Activated gamma-delta T cell treated with anti-CD3 and anti-CD28 coated beads, Interleukin-2, amount 50 U/mL, for 16 hours (primary cell): ENCODE data around the gene SRGN.

Source experiments
- DNase-seq: peaks from one replicate; pipeline ENCODE4 v3.0.0-alpha.2; 2020; ENCODE audit warnings: low read depth

The SRGN gene

DNA sequence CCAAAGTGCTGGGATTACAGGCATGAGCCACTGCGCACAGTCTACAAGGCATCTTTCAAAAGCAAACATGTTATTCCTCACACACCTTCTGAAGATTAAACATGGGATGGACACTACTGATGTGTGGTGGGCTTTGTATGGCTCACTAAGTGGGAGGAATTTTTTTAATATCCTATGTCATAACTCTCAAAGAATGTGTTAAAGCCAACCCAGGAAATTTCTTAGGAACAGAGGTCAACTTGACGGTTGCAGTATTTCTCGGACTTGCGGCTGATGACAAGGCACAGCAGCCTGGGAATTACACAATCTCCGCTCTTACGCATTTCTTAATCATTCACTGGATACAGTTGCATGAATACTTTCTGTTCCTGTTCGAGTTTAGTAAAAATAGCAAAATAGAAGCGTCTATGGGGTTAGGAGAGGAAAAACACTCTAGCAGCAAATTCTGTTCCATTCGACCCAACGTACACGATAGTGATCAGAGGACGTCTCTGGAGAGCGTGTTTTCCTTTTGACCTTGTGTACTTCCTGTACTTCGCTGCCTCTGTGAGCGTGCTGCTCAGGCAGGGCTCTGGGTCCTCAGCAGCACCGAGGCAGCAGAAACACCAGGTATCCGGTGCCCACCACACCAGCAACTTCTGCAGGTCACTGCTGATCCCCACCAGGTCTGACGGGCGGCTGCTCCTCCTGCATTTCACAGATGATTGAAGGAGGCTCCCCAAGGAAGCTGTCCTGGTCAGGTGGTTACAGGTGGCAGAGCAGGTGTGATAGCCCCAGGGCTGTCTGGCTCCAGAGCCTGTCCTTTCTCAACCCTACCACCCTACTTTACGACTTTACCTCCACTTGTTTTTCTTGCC, 26.4 kb upstream of the SRGN start:
- no peak for DNase-seq

DNA sequence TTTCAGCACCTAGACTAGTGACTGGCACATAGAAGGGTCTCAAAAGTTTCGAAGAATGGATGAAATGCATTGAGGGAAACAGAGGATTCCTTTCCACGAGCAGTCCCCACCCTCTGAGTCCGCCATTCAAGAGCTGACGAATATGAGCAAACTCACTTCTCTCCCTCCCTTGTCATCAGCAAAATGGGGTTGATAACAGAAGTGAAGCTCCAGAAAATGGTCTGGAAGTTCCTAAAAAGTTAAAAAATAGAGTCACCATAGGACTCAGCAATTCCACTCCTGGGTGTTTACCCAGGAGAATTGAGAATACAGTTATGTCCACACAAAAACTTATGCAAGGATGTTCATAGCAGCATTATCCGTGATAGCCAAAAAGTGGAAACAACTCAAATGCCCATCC, 25.0 kb upstream of the SRGN start:
- no peak for DNase-seq

DNA sequence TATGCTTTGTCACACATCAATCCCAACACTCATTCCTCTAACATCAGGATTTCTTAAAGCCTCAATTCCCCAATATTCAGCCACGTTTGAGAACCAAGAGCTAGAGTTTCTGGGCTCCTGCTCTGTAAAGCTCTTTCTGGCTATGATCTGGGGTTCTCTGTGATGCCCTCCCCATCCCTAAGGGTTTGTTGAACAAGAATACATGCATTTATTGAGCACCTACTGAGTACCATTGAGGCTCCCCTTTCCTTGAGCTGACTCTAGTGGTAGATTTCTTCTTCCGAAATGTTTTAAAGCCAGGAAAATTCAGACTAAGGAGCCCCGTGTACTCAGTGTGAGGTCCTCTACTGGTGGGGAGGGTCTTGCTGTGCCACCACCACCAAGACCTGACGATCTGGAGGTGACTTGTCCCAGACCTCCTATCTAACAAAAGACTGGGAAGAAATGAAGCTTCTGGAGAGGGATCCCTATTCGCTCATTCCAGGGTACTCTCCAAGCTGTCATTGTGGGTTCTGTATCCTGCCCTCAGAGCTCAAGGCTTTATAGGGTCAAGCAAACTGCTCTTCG, 23.1 kb upstream of the SRGN start:
- DNase-seq: no peak

DNA sequence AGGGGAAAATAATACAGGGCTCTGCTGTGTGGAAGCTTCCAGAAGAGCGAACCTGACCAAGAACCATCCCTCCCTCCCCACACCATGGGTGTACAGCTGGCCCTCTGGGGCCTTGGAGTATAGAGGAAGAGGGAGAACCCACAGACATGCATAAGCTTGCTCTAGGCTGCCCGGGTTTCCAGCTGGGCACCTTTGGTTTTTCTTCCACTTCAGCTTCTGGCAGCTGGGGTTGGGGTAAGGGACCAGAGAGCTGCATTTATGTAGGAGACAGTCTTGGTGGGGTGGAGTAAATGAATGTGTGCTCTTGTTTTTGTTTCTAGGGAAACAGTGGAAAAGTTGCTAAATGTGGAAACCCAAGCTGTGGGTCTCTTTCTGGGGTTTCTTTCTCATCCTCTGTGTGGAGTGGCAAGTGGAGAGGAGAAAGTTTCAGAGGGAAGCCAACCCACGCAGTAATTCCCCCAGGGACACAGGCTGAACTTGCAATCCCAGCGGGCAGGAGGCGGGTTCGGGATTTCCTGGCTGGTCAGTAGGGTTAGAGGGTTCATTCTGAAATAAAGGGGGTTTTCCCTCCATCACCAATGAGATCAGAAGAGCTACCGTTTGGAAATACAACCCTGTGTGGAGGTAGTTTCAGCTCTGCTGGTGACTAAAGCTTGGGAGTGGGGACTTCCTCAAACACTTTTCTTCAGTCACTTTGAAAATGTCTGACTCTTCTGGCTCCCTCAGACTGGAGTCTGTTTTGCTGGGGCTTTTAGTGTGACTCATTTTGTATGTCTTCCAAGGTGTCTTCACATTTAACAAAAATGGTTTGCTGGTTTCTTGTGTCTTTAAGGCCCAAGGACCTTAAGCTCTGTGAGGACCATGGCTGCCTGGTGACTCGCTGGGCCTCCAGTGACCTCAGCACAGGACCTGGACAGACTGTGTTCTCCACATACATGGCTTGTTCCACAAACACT, 22.2 kb upstream of the SRGN start:
- no peak for DNase-seq

DNA sequence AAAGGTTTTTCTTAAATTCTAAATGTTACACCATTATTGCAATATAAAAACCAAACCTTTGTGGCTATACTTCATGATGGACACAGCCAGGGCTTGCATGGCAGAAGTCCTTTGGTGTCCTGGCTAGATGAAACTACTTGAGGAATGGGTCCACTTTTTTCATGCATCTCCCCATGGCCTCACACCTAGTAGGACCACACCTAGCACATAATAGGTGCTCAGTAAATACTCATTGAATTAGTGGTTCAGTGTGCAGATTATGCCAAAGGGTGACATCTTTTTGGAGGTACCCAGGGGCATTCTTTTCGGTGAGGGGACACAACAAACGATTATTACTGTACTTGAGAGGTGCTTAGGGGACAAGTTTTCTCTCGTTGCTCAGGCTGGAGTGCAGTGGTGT, 20.7 kb upstream of the SRGN start:
- DNase-seq: no peak

DNA sequence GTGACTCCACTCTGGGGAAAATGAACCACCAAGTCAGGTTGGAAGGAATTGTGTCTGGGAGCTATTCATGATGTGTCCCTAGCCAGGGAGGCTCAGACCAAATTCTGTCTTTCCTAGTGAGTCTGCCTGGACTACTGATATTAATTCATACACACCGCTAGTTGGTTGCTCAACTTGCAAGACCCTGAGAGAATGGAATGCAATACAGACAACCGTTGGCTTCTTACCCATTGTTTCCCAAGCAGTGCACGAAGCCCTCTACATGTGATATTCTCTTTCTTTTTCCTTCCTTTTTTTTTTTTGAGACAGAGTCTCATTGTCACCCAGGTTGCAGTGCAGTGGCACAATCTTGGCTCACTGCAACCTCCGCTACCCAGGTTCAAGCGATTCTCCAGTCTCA, 19.4 kb upstream of the SRGN start:
- no peak for DNase-seq

DNA sequence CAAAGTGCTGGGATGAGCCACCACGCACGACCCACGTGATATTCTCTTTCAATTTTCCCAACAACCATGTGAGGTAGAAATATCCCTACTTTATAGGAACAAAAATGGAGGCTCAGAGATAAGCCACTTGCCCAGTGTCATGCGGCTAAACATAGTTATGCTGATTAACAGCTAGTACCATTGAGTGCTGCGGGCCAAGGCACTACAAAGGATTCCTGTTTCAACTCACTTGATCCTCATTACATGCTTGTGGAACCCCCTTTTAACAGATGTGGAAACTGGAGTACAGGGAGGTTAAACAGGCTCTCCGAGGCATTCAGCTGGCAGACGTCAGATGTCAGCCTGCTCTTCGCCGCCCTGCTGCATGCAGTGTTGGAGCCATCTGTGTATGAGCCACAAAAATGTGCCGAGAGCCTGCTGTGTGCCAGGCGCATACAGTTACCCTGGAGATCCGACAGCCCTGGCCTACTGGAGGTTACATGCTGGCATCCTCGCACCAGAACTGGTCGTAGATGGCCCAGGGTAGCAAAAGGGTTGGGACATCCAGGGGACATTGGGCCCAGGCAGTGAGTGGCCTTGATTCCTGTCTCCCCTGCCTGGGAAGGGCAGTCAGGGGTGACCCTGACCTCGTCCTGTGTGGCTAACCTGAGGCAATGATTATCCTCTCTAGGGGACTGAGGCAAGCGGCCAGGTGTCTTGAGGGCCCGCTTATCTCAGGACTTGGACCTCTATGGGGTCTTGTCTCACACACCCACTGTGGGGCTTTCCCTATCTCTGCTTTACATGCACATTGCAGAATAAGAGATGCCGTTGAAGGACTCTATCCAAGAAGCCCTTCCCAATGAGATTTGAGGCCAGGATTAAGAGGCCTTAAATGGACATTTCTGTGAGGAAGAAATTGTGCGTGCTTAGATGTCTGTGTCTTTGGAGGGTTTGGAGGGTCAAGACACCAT, 18.5 kb upstream of the SRGN start:
- no peak for DNase-seq

DNA sequence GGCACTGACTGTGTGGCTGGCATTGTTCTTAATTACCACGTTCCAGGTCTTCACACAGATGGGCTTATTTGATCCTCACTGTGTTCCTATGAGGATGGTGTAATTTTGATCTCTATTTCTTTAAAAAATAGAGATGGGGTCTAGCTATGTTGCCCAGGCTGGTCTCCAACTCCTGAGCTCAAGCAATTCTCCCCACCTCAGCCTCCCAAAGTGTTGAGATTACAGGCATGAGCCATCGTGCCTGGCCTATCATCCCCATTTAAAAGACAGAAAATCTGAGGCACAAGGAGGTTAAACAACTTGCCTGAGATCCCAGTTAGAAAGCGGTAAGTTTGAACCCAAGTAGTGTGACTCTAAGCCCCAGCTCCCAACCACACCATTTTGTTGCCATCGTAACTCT, 17.0 kb upstream of the SRGN start:
- no peak for DNase-seq

DNA sequence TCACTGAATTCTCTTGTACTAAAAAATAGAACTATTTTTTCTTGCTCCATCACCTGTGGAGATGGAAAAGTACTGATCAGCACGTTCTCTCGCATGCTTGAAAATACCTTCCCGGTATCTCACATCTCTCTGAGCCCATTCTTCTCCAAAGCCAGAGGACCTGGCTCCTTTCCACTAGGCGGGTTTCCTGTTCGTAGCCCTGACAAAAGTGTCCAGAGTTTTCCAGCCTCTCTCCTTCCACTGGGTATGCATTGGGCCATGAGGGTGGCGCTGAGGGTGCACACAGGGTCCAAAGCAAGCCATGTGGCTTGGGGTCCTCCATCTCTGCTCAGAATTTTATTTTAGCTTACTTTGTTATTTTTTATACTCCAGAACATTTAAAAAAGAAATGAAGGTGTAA, 16.3 kb upstream of the SRGN start:
- DNase-seq: no peak

DNA sequence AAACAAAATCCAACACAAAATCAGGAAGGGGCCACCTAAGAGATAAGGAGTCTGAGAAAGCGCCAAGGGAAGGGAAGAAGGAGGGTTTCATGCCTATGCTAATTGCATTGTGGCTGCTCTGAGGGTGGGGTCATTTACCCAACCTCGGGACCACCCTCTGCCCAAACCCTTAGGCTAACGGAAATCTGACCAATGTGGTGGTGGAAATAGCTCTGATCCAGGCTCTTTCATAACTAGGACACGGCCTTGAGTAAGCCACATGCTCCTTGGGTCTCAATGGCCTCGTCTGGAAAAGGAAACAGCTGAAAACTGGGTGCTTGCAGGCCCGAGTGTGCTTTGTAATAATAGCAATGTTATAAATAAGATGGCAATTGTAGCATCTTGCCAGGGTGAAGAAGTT, 14.9 kb upstream of the SRGN start:
- no peak for DNase-seq

DNA sequence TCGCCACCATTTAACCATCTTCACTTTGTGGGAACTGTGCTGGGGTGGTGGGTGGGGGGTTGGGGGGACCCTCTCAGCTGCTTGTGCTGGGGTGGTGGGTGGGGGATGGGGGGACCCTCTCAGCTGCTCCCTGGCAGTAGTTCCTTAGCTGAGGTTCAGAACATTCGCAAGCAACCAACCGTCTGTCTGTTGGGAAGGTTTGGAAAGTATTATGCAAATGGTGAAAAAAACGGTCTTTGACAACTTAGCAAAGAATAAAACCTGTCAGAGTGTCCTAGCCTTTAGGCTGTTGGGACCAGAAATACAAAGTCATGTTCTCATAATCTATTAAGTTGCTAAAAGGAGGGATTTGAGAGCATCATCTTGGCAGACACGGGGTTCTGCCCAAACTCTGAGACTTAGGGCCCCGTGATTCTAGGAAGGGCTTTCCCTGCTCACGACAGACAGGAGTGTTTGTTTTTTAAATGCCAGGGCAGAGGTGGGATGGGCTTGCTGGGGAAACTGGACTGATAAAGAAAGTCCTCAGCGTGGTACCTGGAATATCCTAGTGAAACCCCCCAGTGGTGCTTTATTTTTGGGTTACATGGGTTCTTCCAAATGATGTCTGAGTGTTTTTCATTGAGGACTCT, 14.1 kb upstream of the SRGN start:
- DNase-seq: no peak

DNA sequence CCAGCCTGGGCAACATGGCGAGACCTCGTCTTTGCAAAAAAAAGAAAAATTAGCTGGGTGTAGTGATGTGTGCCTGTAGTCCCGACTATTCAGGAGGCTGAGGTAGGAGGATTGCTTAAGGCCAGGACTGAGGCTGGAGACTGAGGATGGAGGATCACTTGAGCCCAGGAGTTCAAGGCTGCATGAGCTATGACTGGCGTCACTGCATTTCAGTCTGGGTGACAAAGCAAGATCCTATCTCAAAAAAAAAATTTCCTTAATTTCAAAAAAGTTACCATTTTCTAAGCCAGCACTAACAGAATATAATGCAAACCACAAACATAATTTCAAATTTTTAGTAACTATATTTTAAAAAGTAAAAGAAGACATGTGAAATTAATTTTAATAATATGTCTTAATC, 13.4 kb upstream of the SRGN start:
- DNase-seq: no peak

DNA sequence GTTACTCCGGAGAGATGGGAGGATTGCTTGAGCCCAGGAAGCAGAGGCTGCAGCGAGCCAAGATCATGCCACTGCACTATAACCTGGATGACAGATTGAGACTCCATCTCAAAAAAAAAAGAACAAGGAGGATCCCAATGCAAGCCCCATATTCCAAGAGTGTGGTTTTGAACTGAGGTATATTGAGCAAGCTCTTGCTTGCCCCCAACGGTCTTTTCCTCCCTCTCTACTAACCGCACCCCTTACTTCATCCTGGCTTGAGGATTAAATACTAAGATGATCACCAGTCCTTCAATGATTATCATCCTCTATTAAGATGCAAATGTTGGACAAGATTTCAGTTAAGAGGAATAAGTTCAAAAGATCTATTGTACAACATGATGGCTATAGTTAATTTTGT, 12.5 kb upstream of the SRGN start:
- no peak for DNase-seq

DNA sequence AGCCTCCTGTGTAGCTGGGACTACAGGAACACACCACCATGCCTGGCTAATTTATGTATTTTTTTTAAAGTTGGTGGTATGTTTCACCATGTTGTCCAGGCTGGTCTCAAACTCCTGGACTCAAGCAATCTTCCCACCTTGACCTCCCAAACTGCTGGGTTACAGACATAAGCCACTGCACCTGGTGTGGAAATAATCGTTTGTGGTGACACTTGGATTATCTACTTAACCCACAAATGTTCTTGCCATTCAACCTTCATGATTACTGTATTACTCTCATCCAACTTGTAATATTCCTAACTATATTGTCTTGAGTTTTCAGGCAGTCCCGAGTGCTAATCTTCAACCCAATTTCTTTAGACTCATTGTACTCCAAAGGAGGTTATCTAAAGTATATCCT, 9.6 kb upstream of the SRGN start:
- no peak for DNase-seq

DNA sequence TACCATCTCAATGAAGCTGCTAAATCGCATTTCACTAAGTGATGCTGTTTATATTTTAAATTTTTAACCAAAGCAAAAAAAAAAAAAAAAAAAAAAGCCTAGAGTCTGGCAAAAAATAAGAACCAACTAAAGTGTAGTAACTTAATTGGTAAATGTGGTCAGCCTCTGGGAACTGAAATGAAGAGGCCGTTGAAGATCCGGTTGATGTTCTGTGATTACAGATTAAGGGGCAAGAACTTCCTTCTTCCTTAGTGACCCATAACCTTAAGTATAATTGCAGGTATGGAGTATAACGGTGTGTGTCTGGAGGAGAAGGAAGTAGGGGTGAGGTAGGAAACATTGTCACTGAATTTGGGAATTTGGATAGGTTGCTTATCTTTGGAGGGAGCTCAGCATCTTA, 7.7 kb upstream of the SRGN start:
- DNase-seq: no peak

DNA sequence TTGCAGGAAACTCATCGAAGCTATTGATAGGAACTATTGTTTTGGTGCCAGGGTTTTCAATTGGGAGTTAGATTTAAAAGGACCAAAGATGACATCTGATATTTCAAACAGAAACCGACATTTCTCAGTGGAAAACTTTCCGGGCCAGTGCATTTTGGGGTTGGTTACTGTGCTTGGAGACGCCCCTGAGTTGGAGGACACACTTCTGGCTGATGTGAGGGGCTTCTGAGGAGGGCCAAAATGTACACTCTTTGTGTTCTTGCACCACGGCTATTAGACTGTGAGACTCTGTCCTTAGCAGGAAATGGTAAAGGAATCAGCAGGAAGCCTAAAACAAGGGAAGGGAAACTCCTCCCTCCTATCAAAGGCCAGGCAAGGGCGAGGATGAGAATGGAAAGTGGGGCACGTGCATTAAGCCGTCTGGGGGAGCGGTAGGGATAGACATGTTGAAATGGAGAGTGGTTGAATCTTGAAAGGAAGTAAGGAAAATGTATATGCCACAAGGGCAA, 1.8 kb upstream of the SRGN start:
- no peak for DNase-seq

DNA sequence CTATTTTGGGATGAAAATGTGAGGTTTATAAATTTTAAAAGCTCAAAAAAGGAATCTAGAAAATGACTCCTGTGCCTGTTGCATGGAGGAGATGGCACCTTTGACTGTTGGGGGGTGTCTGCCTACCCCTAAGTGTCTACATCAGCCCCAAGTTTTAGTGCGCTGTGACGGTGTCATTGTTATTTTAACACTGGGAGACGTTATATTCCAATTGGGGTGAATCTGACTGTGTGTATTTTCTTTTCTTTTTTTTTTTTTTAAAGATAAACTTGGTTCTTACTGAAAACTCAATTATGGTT, 517 bp downstream of the SRGN start:
- no peak for DNase-seq

DNA sequence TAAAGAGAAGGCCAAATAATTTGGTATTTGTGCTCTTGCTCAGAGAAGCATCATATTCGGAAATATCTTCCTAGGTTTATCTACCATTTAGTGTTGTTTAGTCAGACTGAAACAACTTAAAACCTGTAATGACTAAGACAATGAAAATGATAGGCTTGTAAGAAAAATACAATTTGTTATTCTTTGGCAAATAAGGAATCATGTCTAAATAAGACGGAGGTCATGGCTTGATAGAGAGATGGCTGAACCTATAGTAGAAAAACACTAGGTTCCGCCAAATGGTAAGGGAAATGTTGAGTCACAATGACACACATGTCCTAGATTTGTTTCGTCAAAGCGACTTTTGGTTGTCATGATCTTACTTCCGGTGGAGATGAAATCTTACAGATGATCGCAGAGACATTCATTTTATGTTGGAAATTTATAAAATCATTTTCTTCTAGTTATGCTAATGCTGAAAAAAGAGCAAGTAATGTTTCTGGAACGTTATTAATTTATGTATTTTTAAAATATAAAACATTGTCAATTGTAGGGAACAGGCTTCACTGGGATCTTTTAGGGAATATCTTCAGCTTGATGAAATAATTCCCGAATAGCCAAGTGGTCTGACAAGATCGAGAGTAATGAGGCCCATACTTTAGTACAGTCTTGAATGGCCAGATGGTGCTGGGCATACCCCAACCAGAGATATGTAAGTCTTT, 1.0 kb downstream of the SRGN start:
- DNase-seq: no peak

DNA sequence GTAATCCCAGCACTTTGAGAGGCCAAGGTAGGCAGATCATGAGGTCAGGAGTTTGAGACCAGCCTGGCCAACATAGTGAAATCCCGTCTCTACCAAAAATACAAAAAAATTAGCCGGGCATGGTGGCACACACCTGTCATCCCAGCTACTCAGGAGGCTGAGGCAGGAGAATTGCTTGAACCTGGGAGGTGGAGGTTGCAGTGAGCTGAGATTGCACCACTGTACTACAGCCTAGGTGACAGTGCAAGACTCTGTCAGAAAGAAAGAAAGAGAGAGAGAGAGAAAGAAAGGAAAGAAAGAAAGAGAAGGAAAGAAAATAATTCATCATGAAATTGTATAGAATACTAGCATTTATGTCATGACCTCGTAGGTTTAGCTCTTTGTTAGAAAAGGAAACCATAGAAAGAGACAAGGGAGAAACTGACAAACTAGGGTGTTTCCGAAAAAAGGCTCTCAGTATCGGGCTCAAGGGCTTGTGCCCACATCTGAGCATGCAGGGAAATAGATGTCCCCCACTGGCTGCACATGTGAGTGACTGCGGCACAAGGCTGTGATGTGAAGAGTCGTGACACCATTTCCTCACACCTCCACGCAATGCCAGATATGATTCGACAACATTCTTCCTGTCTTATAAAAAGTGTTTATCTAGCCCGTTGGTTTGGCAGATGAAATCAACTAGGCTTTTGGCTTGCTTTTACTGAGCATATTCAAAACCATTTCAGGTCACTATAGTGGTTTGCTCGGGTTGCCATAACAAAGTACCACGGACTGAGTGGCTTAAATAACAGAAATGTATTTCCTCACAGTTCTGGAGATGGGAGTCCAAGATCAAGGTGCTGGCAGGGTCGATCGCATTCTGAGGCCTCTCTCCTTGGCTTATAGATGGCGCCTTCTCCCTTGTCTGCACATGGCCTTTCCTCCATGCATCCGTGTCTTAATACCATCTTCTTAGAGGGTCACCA, 2.0 kb downstream of the SRGN start:
- DNase-seq: peak; percentile 66
